Prostate gland (tissue), 2 donors: Measurements from ENCODE around the gene SLITRK3. TPM values are rescaled to one million over a fixed set of nuclear protein-coding genes. Genes with fewer than 3 reads are reported as not detected.

ENCODE experiments used
- DNase-seq: peaks from one replicate; pipeline ENCODE4 v3.0.0-alpha.2; 2019; ENCODE audit warnings: low spot score
- H3K27ac ChIP-seq, 2 donors: fragments of 200-600 bp; sonication (generic); 2 replicates each; pipeline ENCODE4 v1.5.1; 2017 to 2019
- H3K27me3 ChIP-seq: fragments of 200-600 bp; sonication (generic); replicated peaks from 2 replicates; pipeline ENCODE4 v1.5.1; 2019; ENCODE audit not compliant: insufficient read depth
- H3K36me3 ChIP-seq, 2 donors: fragments of 200-600 bp; sonication (generic); 1 replicate in 1 of 2; 2 replicates in 1 of 2; pipeline versions ENCODE4 v1.5.1 to v1.8.1; 2017 to 2019
- H3K4me1 ChIP-seq: fragments of 200-600 bp; sonication (generic); replicated peaks from 2 replicates; pipeline ENCODE4 v1.5.1; 2019
- H3K4me3 ChIP-seq, 2 donors: fragments of 200-600 bp; sonication (generic); 2 replicates each; pipeline ENCODE4 v1.5.1; 2017 to 2019
- H3K9me3 ChIP-seq: fragments of 200-600 bp; sonication (generic); 2 replicates; pipeline ENCODE4 v1.5.1; 2017
- CTCF ChIP-seq, 4 experiments: fragments of 200-600 bp in 2 of 4; fragments of 450-650 bp in 2 of 4; sonication (generic) in 2 of 4; IDR thresholded peaks; 1 replicate in 3 of 4; 2 replicates in 1 of 4; pipeline ENCODE4 v1.5.1; 2016 to 2019; ENCODE audit warnings: antibody characterized with exemption in 4 of 4, mild to moderate bottlenecking in 2 of 4, moderate library complexity in 2 of 4
- POLR2A ChIP-seq: fragments of 450-650 bp; IDR thresholded peaks from one replicate; pipeline ENCODE4 v1.6.1; 2016; ENCODE audit warnings: antibody characterized with exemption, mild to moderate bottlenecking
- POLR2AphosphoS5 ChIP-seq: sonication (generic); formaldehyde crosslinking; IDR thresholded peaks from one replicate; pipeline ENCODE4 v1.6.1; 2017; ENCODE audit warnings: antibody characterized with exemption
- WGBS: methylation state at CpG from one replicate; pipeline ENCODE4 v1.1.5; 2018; 5-methylcytosine and 5-hydroxymethylcytosine counted together
- intact Hi-C: fragments of 100-400 bp; cut with DNase I; formaldehyde crosslinking; loops from one replicate; pipeline ENCODE4 v1.14.2; 2022
- total RNA-seq, 2 donors: library from RNA; depleted of rRNA; stranded (reverse); fragments of >200 nt; gene quantifications; one replicate each; pipeline ENCODE4 v1.1.0, GENCODE V29; 2016

Gene SLITRK3
- total RNA-seq, 2 donors from 2014 or later, result 0.11 to 0.50 TPM

DNA sequence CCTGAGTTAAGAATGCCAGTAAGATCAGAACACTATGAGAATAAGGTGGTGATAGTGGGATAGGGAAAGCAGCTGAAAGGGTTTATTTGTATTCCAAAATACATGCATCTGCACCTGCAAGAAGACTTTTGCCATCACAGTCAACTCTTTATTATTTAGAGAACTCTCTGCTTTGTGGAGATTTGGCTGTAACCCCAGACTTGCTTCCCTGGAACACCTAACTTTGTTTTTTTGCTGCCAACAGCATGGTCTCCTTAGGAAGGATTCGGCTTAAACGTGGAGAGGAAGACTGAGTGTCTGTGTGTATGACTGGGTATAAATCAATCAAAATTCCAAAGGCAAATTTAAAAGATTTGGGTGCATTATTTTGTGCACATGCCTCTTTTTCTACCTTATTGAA is 21.6 kb upstream of the SLITRK3 start:
- no peaks in the 10 kb centered on the region for H3K36me3 ChIP-seq
- DNase-seq, result no peak
- no peak overlapping the region for H3K4me3 ChIP-seq
- H3K27me3 ChIP-seq, result no peaks in the 10 kb centered on the region
- no peak for TF ChIP-seq POLR2A
- TF ChIP-seq POLR2AphosphoS5, result no peak
- no peak for TF ChIP-seq CTCF (IDR thresholded peaks at IDR 0.05)
- WGBS, result 18% methylated on average over 2 of the region's 2 CpGs
- H3K9me3 ChIP-seq, result no peaks in the 10 kb centered on the region
- intact Hi-C loops, result no loop called here
- H3K27ac ChIP-seq, result no peak overlapping the region
- no peaks in the 10 kb centered on the region for H3K4me1 ChIP-seq

DNA sequence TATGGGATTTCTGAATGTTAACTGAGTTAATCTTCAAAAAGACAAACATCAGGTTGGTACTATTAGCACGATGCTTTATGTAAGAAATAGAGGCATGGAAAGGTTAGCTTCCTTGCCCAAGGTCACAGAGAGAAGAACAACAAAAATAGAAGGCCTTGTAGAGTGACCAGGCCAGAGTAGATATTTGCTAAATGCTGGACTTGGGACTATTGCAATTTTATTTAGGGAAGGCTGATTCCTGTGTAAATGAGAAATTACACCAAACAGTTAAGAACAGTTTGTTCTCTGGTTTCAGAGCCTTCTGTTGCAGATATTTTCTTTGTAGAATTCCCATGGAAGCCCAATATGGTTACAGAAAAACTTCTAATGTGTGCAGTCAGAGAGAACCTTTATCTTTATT is 16.4 kb upstream of the SLITRK3 start:
- intact Hi-C loops, result no loop called here
- H3K4me1 ChIP-seq, result no peaks in the 10 kb centered on the region
- 79% methylated on average over 1 of the region's 1 CpG for WGBS

GRCh38 chr3:165211721-165212120 is 15.5 kb upstream of the SLITRK3 start:
- Histone ChIP-seq H3K36me3 (no peaks in the 10 kb centered on the region), H3K27me3 (no peaks in the 10 kb centered on the region), H3K4me3 (no peak overlapping the region), H3K4me1 (no peaks in the 10 kb centered on the region), H3K27ac (no peak overlapping the region), H3K9me3 (no peaks in the 10 kb centered on the region)
- WGBS, result 66% methylated on average over 4 of the region's 4 CpGs
- intact Hi-C loops, result no loop called here
- no peak for DNase-seq
- TF ChIP-seq POLR2A (no peak), POLR2AphosphoS5 (no peak), CTCF (IDR thresholded peaks at IDR 0.05) (no peak)

More for the DNA sequence above, 16.4 kb upstream of the SLITRK3 start:
- H3K9me3 ChIP-seq, result no peaks in the 10 kb centered on the region
- TF ChIP-seq POLR2A, result no peak
- TF ChIP-seq CTCF (IDR thresholded peaks at IDR 0.05), result no peak
- no peak for TF ChIP-seq POLR2AphosphoS5
- H3K36me3 ChIP-seq, result no peaks in the 10 kb centered on the region
- no peak for DNase-seq
- no peak overlapping the region for H3K27ac ChIP-seq
- H3K27me3 ChIP-seq, result no peaks in the 10 kb centered on the region
- no peak overlapping the region for H3K4me3 ChIP-seq

DNA sequence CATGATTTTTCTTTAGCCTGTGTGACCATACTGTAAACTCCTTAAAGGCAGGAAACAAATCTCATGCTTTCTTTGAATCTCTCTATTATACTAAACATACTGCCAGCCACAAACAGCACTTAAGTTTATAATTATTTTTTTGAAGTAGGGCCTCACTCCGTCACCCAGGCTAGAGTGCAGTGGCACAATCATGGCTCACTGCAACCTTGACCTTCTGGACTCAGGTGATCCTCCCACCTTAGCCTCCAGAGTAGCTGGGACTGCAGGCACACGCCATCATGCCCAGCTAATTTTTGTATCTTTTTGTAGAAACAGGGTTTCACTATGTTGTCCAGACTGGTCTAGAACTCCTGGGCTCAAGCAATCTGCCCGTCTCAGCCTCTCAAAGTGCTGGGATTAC is 14.5 kb upstream of the SLITRK3 start:
- TF ChIP-seq CTCF (IDR thresholded peaks at IDR 0.05), result no peak
- no peak for TF ChIP-seq POLR2A
- TF ChIP-seq POLR2AphosphoS5, result no peak
- Histone ChIP-seq H3K27me3 (no peaks in the 10 kb centered on the region), H3K4me1 (no peaks in the 10 kb centered on the region), H3K9me3 (no peaks in the 10 kb centered on the region), H3K36me3 (no peaks in the 10 kb centered on the region), H3K4me3 (no peak overlapping the region), H3K27ac (no peak overlapping the region)
- 98% methylated on average over 3 of the region's 3 CpGs for WGBS
- DNase-seq, result no peak
- intact Hi-C loops, result no loop called here

DNA sequence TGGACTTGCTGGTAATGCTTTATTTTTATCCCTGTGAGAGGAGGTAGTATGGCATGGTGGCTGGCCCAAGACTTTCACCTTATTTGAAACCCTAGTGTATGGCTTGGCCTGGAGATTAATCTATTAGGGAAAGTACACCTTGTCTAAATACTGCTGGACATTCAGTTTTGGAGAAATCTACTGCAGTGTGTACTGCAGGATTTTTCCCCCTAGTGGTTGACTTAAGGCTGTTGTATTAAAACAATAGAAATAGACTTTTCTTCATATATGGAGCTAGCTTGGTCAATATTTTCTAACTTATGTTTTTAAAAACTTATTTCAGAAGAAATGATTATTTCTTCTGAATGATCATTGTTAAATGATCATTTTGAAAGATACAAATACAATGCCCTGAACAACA is 13.9 kb upstream of the SLITRK3 start:
- intact Hi-C loops, result no loop called here
- H3K4me3 ChIP-seq, result no peak overlapping the region
- H3K36me3 ChIP-seq, result no peaks in the 10 kb centered on the region
- H3K9me3 ChIP-seq, result no peaks in the 10 kb centered on the region
- TF ChIP-seq POLR2A, result no peak
- TF ChIP-seq CTCF (IDR thresholded peaks at IDR 0.05), result peak in 1 of 4 experiments; percentile 19
- no peaks in the 10 kb centered on the region for H3K27me3 ChIP-seq
- H3K4me1 ChIP-seq, result no peaks in the 10 kb centered on the region
- H3K27ac ChIP-seq, result no peak overlapping the region
- DNase-seq, result no peak
